Coronary artery (tissue), 2 donors: ENCODE measurements around the gene DYNC2LI1.
"Not testable (repeated sequence)": the region's sequence is repeated elsewhere in the genome, so short reads cannot be mapped to it uniquely, and the experiment has no call there.

ENCODE experiments used
- DNase-seq: peaks from one replicate; pipeline ENCODE4 v3.0.0-alpha.2; 2017; ENCODE audit warnings: low spot score
- H3K27ac ChIP-seq, 2 donors: fragments of 200-600 bp; sonication (generic); one replicate each; pipeline ENCODE4 v1.5.1; 2016 to 2019
- H3K4me3 ChIP-seq: fragments of 200-600 bp; sonication (generic); 2 replicates; pipeline ENCODE4 v1.5.1; 2016; ENCODE audit warnings: mild to moderate bottlenecking, moderate library complexity
- CTCF ChIP-seq: fragments of 200-600 bp; sonication (generic); IDR thresholded peaks from one replicate; pipeline ENCODE4 v1.5.1; 2019; ENCODE audit warnings: antibody characterized with exemption

Gene DYNC2LI1

GRCh38 chr2:43773876-43774613, at the start of gene DYNC2LI1:
DYNC2LI1 (plus strand) TSS chr2:43774039; CDS start chr2:43774139, 100 bp downstream.
- Histone ChIP-seq H3K4me3 (peak within 1 kb of the TSS; percentile 80), H3K27ac (peak within 1 kb of the TSS; percentile 82 to 87)
- TF ChIP-seq CTCF, result no peak
- peak; percentile 94 for DNase-seq

- no peak for DNase-seq
- TF ChIP-seq CTCF, result no peak
- Histone ChIP-seq H3K4me3 (no peak overlapping the region), H3K27ac (no peak overlapping the region)
Observed at GRCh38 chr2:43724728-43725526, 48.9 kb upstream of the DYNC2LI1 start.

GRCh38 chr2:43725711-43726246, 48.1 kb upstream of the DYNC2LI1 start:
- no peak overlapping the region for H3K27ac ChIP-seq
- H3K4me3 ChIP-seq, result no peak overlapping the region
- DNase-seq, result no peak
- no peak for TF ChIP-seq CTCF

- H3K4me3 ChIP-seq, DNase-seq, H3K27ac ChIP-seq: not testable (repeated sequence)
Observed at GRCh38 chr2:43726961-43727633, 46.7 kb upstream of the DYNC2LI1 start.

GRCh38 chr2:43727634-43728014, 46.2 kb upstream of the DYNC2LI1 start:
- Histone ChIP-seq H3K27ac (no peak overlapping the region), H3K4me3 (no peak overlapping the region)
- no peak for DNase-seq
- no peak for TF ChIP-seq CTCF

- TF ChIP-seq CTCF, result no peak
Observed at GRCh38 chr2:43729491-43730174, 44.2 kb upstream of the DYNC2LI1 start.

GRCh38 chr2:43731211-43731610, 42.6 kb upstream of the DYNC2LI1 start:
- DNase-seq, result no peak
- no peak for TF ChIP-seq CTCF
- no peak overlapping the region for H3K4me3 ChIP-seq
- no peak overlapping the region for H3K27ac ChIP-seq

More at GRCh38 chr2:43729491-43730174, 44.2 kb upstream of the DYNC2LI1 start:
- Histone ChIP-seq H3K4me3 (no peak overlapping the region), H3K27ac (no peak overlapping the region)
- no peak for DNase-seq
